ENCODE data around the gene LRRC23. TPM values are rescaled to one million over a fixed set of nuclear protein-coding genes. Genes with fewer than 3 reads are reported as not detected.

LRRC23 gene
- total RNA-seq, 6 experiments from 2014 or later = 0.93 to 4.3 (median 2.6) TPM

DNA sequence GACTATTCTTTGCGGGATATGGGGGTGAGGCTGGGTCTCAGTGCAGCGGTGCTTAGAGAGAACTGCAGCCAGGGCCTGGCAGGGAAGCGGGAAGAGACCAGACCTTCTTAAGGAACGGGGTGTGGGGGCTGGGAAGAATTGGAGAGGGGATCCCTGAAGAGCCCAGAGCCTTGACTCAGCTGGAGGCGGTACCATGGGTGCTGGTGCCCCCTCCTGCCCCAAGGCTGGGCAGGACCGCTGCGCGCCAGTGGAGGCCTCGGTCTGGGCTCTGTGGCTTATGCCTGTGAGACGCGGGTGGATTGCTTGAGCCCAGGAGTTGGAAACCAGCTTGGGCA lies 37.7 kb downstream of the LRRC23 start:
- no peaks in the 10 kb centered on the region for H3K36me3 ChIP-seq
- ATAC-seq = no peak
- DNase-seq = no peak
- TF ChIP-seq, protein P1, sequence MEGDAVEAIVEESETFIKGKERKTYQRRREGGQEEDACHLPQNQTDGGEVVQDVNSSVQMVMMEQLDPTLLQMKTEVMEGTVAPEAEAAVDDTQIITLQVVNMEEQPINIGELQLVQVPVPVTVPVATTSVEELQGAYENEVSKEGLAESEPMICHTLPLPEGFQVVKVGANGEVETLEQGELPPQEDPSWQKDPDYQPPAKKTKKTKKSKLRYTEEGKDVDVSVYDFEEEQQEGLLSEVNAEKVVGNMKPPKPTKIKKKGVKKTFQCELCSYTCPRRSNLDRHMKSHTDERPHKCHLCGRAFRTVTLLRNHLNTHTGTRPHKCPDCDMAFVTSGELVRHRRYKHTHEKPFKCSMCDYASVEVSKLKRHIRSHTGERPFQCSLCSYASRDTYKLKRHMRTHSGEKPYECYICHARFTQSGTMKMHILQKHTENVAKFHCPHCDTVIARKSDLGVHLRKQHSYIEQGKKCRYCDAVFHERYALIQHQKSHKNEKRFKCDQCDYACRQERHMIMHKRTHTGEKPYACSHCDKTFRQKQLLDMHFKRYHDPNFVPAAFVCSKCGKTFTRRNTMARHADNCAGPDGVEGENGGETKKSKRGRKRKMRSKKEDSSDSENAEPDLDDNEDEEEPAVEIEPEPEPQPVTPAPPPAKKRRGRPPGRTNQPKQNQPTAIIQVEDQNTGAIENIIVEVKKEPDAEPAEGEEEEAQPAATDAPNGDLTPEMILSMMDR (IDR thresholded peaks at IDR 0.05) = no peak
- no peak for TF ChIP-seq POLR2A (IDR thresholded peaks at IDR 0.05)
- H3K27ac ChIP-seq = no peak overlapping the region
- intact Hi-C loops (cut with DNase I) = no loop called here
- H3K4me3 ChIP-seq = no peak overlapping the region
- 93% methylated on average over 11 of the region's 11 CpGs for whole genome bisulfite sequencing (ENCODE audit: insufficient coverage, low coverage, low lambda C conversion rate, missing lambda C conversion rate)
- no peaks in the 10 kb centered on the region for H3K9me3 ChIP-seq
- no peaks in the 10 kb centered on the region for H3K27me3 ChIP-seq
- peaks cover 0 to 48% (median 8%) of the 10 kb centered on the region in 4 donors for H3K4me1 ChIP-seq

DNA sequence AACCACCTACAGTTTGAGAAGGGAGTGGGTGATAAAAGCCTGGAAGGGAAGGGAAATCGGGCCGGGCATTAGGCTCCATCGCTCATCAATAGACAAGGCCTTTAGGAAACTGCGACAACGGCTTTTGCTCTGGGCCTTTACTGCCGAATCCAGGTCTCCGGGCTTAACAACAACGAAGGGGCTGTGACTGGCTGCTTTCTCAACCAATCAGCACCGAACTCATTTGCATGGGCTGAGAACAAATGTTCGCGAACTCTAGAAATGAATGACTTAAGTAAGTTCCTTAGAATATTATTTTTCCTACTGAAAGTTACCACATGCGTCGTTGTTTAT lies 38.7 kb downstream of the LRRC23 start:
- TF ChIP-seq, protein P1 (IDR thresholded peaks at IDR 0.05) = no peak
- no peak for TF ChIP-seq POLR2A (IDR thresholded peaks at IDR 0.05)
- no peaks in the 10 kb centered on the region for H3K9me3 ChIP-seq
- 0% methylated on average over 13 of the region's 13 CpGs for WGBS (ENCODE audit: insufficient coverage, low coverage, low lambda C conversion rate, missing lambda C conversion rate)
- no peaks in the 10 kb centered on the region for H3K36me3 ChIP-seq
- peak overlapping the region; percentile 74 to 91 (median 91) for H3K27ac ChIP-seq
- intact Hi-C loops (cut with DNase I) = no loop called here
- H3K4me1 ChIP-seq = peaks cover 0 to 43% (median 8%) of the 10 kb centered on the region in 4 donors
- peak in 2 of 3 donors; percentile 66 to 86 for DNase-seq
- peak; percentile 34 to 51 (median 46) for ATAC-seq
- no peaks in the 10 kb centered on the region for H3K27me3 ChIP-seq
- H3K4me3 ChIP-seq = peak overlapping the region; percentile 50 to 66 (median 57)

GRCh38 chr12:6943722-6944380 lies 39.2 kb downstream of the LRRC23 start, which contains the start of the genes C12orf57 and RNU7-1:
Gene C12orf57 (plus strand): TSS chr12:6944022. CDS start chr12:6944122, 100 bp downstream.
Gene RNU7-1 (plus strand): TSS chr12:6943816.
- DNase-seq (peak in 2 of 3 donors; percentile 74 to 80), ATAC-seq (peak; percentile 30 to 57 (median 42))
- Histone ChIP-seq H3K27me3 (no peaks in the 10 kb centered on the region), H3K4me1 (peaks cover 0 to 38% (median 8%) of the 10 kb centered on the region in 4 donors), H3K36me3 (no peaks in the 10 kb centered on the region), H3K4me3 (peak within 1 kb of the TSS; percentile 50 to 66 (median 57)), H3K27ac (peak within 1 kb of the TSS; percentile 74 to 91 (median 91)), H3K9me3 (no peaks in the 10 kb centered on the region)
- TF ChIP-seq POLR2A (IDR thresholded peaks at IDR 0.05) = peak; percentile 92
- TF ChIP-seq, protein P1 (IDR thresholded peaks at IDR 0.05) = peak in 1 of 4 donors; percentile 16
- intact Hi-C loops (cut with DNase I) = no loop called here
- WGBS (ENCODE audit: insufficient coverage, low coverage, low lambda C conversion rate, missing lambda C conversion rate) = 0% methylated on average over 20 of the region's 31 CpGs

- TF ChIP-seq, protein P1 (IDR thresholded peaks at IDR 0.05) = peak; percentile 76 to 93 (median 88)
- TF ChIP-seq POLR2A (IDR thresholded peaks at IDR 0.05) = no peak
- H3K4me1 ChIP-seq = peaks cover 0 to 38% (median 8%) of the 10 kb centered on the region in 4 donors
Measured at GRCh38 chr12:6944381-6945186, 40.0 kb downstream of the LRRC23 start.

More at GRCh38 chr12:6944381-6945186, 40.0 kb downstream of the LRRC23 start:
- 2% methylated on average over 27 of the region's 48 CpGs for WGBS (ENCODE audit: insufficient coverage, low coverage, low lambda C conversion rate, missing lambda C conversion rate)
- intact Hi-C loops (cut with DNase I) = no loop called here
- ATAC-seq (peak; percentile 61 to 70 (median 70)), DNase-seq (peak; percentile 92 to 93 (median 92))
- Histone ChIP-seq H3K27me3 (no peaks in the 10 kb centered on the region), H3K4me3 (peak overlapping the region; percentile 50 to 66 (median 57)), H3K9me3 (no peaks in the 10 kb centered on the region), H3K27ac (peak overlapping the region; percentile 74 to 91 (median 91)), H3K36me3 (no peaks in the 10 kb centered on the region)

Measured in right lobe of liver (tissue), 6 donors.